GM10248 (cell line): Measurements from ENCODE around the gene REPS1.

ENCODE experiments used
- CTCF ChIA-PET: fragments of 300-600 bp; sonication (Branson Sonifier 250); formaldehyde crosslinking; extraction: SDS; loops from one replicate; lab custom pipeline; 2021; ENCODE audit warnings: antibody characterized with exemption; lab: Yijun Ruan, JAX
- POLR2A ChIA-PET: fragments of 350-650 bp; sonication (Branson Sonifier 250); formaldehyde crosslinking; extraction: SDS; loops from one replicate; lab custom pipeline; 2020; ENCODE audit warnings: antibody characterized with exemption; lab: Yijun Ruan, JAX
- DNase-seq: peaks from one replicate; pipeline ENCODE4 v3.0.0; 2012; ENCODE audit errors: extremely low spot score
- CTCF ChIP-seq: IDR thresholded peaks from 2 replicates; pipeline ENCODE4 v1.5.1; 2012; ENCODE audit warnings: mild to moderate bottlenecking, low read depth; ENCODE audit errors: extremely low read depth, missing control alignments, control extremely low read depth

The REPS1 gene

GRCh38 chr6:138965971-138966370, 22.1 kb downstream of the REPS1 start:
- TF ChIP-seq CTCF, result no peak
- CTCF ChIA-PET, result interaction anchor here (1.1 to 5.9 kb wide), 4 partner anchors 8 to 23 kb away, joined by 3 to 50 read pairs (median 7); partner anchors contain the start of gene REPS1
- POLR2A ChIA-PET, result no interaction called here
- DNase-seq, result no peak

- CTCF ChIA-PET, result interaction anchor here (1.1 to 5.9 kb wide), 3 partner anchors 9 to 24 kb away, joined by 3 to 50 read pairs (median 9); partner anchors contain the start of gene REPS1
- no peak for TF ChIP-seq CTCF
- POLR2A ChIA-PET, result no interaction called here
- DNase-seq, result no peak
These were observed 22.7 kb downstream of the REPS1 start for GRCh38 chr6:138965291-138965874.

GRCh38 chr6:138964012-138964411, 24.0 kb downstream of the REPS1 start:
- CTCF ChIA-PET, result interaction anchor here (1.2 to 2.1 kb wide), 2 partner anchors 8 to 22 kb away, joined by 4 to 9 read pairs; no protein-coding TSS in a partner anchor

GRCh38 chr6:138963531-138963930, 24.5 kb downstream of the REPS1 start:
- ChIA-PET CTCF (interaction anchor here (1.2 kb wide), 1 partner anchor 22 kb away, joined by 4 read pairs; no protein-coding TSS in a partner anchor), POLR2A (no interaction called here)
- no peak for TF ChIP-seq CTCF
- no peak for DNase-seq

More at GRCh38 chr6:138964012-138964411, 24.0 kb downstream of the REPS1 start:
- POLR2A ChIA-PET, result no interaction called here
- no peak for TF ChIP-seq CTCF
- no peak for DNase-seq

- ChIA-PET POLR2A (no interaction called here), CTCF (interaction anchor here (0.7 kb wide), 1 partner anchor 12 kb away, joined by 3 read pairs; no protein-coding TSS in a partner anchor)
- DNase-seq, result no peak
- TF ChIP-seq CTCF, result no peak
These were observed 24.9 kb downstream of the REPS1 start for GRCh38 chr6:138963119-138963518.

- no peak for DNase-seq
- POLR2A ChIA-PET, result no interaction called here
- no peak for TF ChIP-seq CTCF
- CTCF ChIA-PET, result interaction anchor here (0.9 to 1.4 kb wide), 2 partner anchors 13 to 29 kb away, joined by 3 read pairs; no protein-coding TSS in a partner anchor
These were observed 28.5 kb downstream of the REPS1 start for GRCh38 chr6:138959521-138959920.
